Ascending aorta (tissue), 2 donors: ENCODE results near the gene LSM3. TPM values are rescaled to one million over a fixed set of nuclear protein-coding genes. Genes with fewer than 3 reads are reported as not detected.

Experiments used
- DNase-seq, 2 donors: peaks; one replicate each; pipeline ENCODE4 v3.0.0-alpha.2; 2019; ENCODE audit warnings: low spot score in 2 of 2
- H3K27ac ChIP-seq, 2 donors: fragments of 200-600 bp; sonication (generic); one replicate each; pipeline ENCODE4 v1.5.1; 2016 to 2017; ENCODE audit warnings: mild to moderate bottlenecking in 1 of 2
- H3K27me3 ChIP-seq: fragments of 200-600 bp; sonication (generic); one replicate; pipeline ENCODE4 v1.5.1; 2017
- H3K36me3 ChIP-seq, 2 donors: fragments of 200-600 bp; sonication (generic); one replicate each; pipeline ENCODE4 v1.5.1; 2016
- H3K4me1 ChIP-seq, 2 donors: fragments of 200-600 bp; sonication (generic); one replicate each; pipeline ENCODE4 v1.5.1; 2016 to 2017; ENCODE audit warnings: mild to moderate bottlenecking in 1 of 2
- H3K4me3 ChIP-seq, 2 donors: fragments of 200-600 bp; sonication (generic); one replicate each; pipeline ENCODE4 v1.5.1; 2016 to 2017; ENCODE audit warnings: mild to moderate bottlenecking in 1 of 2
- H3K9me3 ChIP-seq, 2 donors: fragments of 200-600 bp; sonication (generic); one replicate each; pipeline ENCODE4 v1.5.1; 2016
- intact Hi-C: fragments of 100-400 bp; cut with DNase I; formaldehyde crosslinking; loops from one replicate; pipeline ENCODE4 v1.15.1; 2023
- total RNA-seq: library from RNA; depleted of rRNA; stranded (reverse); fragments of >200 nt; gene quantifications from one replicate; pipeline ENCODE4 v1.1.0, GENCODE V29; 2016
- TF ChIP-seq, protein P1 (sequence below), 3 experiments: fragments of 200-600 bp in 2 of 3; fragments of 450-650 bp in 1 of 3; sonication (generic) in 2 of 3; IDR thresholded peaks; one replicate each; pipeline ENCODE4 v1.5.1; 2016 to 2019; ENCODE audit warnings: antibody characterized with exemption in 3 of 3, mild to moderate bottlenecking in 1 of 3, moderate library complexity in 1 of 3

LSM3 gene
- total RNA-seq, 1 donor from 2014 or later, result 3.9 TPM

DNA sequence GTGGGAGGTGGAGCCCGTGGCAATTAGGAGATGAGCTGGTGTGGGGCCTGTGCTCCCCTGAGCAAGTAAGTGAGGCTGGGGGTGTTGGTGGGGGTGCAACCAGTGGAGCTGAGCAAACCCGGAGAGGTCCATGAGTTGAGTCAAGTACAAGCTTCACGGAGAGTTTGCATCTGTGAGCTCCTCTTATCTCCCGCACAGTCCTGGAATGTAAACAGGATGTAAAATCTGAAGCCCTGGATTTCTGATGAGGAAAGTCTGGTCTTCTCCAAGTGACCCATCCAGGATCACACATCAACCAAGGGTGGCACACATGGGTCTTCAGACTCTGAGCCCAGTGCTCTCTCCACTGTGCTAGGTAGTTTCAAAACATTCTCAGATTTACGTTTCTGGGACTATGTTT lies 67.8 kb downstream of the LSM3 start:
- H3K4me3 ChIP-seq, result no peak overlapping the region
- TF ChIP-seq, protein P1, sequence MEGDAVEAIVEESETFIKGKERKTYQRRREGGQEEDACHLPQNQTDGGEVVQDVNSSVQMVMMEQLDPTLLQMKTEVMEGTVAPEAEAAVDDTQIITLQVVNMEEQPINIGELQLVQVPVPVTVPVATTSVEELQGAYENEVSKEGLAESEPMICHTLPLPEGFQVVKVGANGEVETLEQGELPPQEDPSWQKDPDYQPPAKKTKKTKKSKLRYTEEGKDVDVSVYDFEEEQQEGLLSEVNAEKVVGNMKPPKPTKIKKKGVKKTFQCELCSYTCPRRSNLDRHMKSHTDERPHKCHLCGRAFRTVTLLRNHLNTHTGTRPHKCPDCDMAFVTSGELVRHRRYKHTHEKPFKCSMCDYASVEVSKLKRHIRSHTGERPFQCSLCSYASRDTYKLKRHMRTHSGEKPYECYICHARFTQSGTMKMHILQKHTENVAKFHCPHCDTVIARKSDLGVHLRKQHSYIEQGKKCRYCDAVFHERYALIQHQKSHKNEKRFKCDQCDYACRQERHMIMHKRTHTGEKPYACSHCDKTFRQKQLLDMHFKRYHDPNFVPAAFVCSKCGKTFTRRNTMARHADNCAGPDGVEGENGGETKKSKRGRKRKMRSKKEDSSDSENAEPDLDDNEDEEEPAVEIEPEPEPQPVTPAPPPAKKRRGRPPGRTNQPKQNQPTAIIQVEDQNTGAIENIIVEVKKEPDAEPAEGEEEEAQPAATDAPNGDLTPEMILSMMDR (IDR thresholded peaks at IDR 0.05), result no peak

DNA sequence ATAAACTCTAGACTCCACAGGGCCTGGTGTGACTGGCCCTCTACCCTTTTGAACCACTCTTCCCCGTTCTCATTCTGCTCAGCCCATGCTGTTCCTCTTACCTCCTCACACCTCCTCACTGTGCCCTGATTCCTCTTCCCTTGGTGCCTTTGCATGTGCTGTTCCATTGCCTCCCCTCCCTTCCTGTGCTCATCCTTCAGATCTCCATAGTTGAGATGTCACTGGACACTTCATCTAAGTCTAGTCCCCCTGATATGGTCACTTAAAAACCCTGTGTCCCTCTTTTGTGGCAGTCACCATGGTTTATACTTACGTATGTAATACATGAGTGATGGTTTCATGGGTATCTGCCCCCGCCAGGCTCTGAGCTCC lies 69.8 kb downstream of the LSM3 start:
- intact Hi-C loops, result no loop called here
- H3K27ac ChIP-seq, result no peak overlapping the region
- TF ChIP-seq, protein P1 (IDR thresholded peaks at IDR 0.05), result no peak
- no peak overlapping the region for H3K4me3 ChIP-seq
- no peaks in the 10 kb centered on the region for H3K9me3 ChIP-seq
- H3K36me3 ChIP-seq, result no peaks in the 10 kb centered on the region
- no peak for DNase-seq
- H3K4me1 ChIP-seq, result no peaks in the 10 kb centered on the region
- H3K27me3 ChIP-seq, result no peaks in the 10 kb centered on the region

More for the DNA sequence above, 67.8 kb downstream of the LSM3 start:
- H3K4me1 ChIP-seq, result no peaks in the 10 kb centered on the region
- H3K27ac ChIP-seq, result no peak overlapping the region
- no peaks in the 10 kb centered on the region for H3K9me3 ChIP-seq
- no peak for DNase-seq
- intact Hi-C loops, result no loop called here
- H3K36me3 ChIP-seq, result no peaks in the 10 kb centered on the region
- no peaks in the 10 kb centered on the region for H3K27me3 ChIP-seq

DNA sequence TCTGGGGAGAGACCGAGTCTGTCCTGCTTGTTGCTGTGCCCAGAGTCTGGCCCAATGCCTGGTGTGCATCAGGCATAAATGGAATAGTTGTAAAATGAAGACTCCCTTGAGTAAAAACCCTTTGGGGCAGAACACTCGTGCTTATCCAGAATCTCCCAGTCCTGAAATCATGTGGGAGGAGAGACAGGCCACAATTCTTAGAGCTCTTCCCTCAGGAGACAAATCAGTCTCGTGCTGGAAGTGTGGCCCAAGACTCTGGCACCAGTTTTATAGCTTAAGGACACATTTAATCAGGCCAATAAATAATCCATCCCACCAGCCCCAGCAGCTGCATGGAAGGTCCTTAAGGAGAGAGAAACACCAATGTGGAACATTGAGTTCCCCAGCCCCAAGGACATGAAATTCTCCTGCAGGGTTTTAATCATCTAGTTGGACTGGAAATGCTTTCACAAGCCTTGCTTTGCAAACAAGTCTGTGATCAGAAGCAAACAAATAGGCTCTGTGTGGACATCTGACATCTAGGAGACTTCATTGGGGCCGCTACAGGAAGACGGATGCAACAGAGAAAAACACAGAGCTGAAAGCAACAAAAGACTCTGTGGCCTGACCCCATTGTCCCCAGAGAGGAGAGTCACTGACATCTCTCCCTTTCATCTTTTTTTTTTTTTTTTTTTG lies 70.4 kb downstream of the LSM3 start:
- DNase-seq, result no peak
- H3K27ac ChIP-seq, result no peak overlapping the region
- H3K9me3 ChIP-seq, result no peaks in the 10 kb centered on the region
- H3K4me1 ChIP-seq, result no peaks in the 10 kb centered on the region
- no peaks in the 10 kb centered on the region for H3K27me3 ChIP-seq
- intact Hi-C loops, result no loop called here
- TF ChIP-seq, protein P1 (IDR thresholded peaks at IDR 0.05), result no peak
- H3K36me3 ChIP-seq, result no peaks in the 10 kb centered on the region
- no peak overlapping the region for H3K4me3 ChIP-seq

Other genes with a start within 250 kb of the LSM3 start
- 1.9 TPM for gene CHCHD4, start 53.9 kb upstream of the LSM3 start, total RNA-seq
- 166 TPM for gene TMEM43, start 53.8 kb upstream of the LSM3 start, total RNA-seq
- gene XPC, start 216 bp upstream of the LSM3 start, total RNA-seq, result 48.9 TPM
- 78.1 TPM for gene SLC6A6, start 223.8 kb downstream of the LSM3 start, total RNA-seq